A549 (cell line): Measurements from ENCODE around the gene AMZ2.

Experiments used
- BHLHE40 ChIP-seq: IDR thresholded peaks from 2 replicates; pipeline ENCODE4 v1.6.1; 2012; ENCODE audit warnings: low read depth, low read length, inconsistent platforms
- EP300 ChIP-seq, 2 experiments: fragments of >200 bp; sonication (Bioruptor Twin); formaldehyde crosslinking; IDR thresholded peaks; 2 replicates in 1 of 2; 3 replicates in 1 of 2; pipeline ENCODE4 v1.6.1; 2016 to 2017
- KDM1A ChIP-seq: fragments of 200-600 bp; sonication (generic); IDR thresholded peaks from 2 replicates; pipeline ENCODE4 v1.6.1; 2016; ENCODE audit warnings: low read depth, mild to moderate bottlenecking
- MAX ChIP-seq: IDR thresholded peaks from 2 replicates; pipeline ENCODE4 v1.6.1; 2012
- SREBF2 ChIP-seq: fragments of 450-650 bp; IDR thresholded peaks from 2 replicates; pipeline ENCODE4 v1.6.1; 2014; ENCODE audit warnings: mild to moderate bottlenecking, moderate library complexity
- TF ChIP-seq, protein P1 (sequence below): fragments of >200 bp; sonication (Bioruptor Twin); formaldehyde crosslinking; IDR thresholded peaks from 3 replicates; pipeline ENCODE4 v1.5.1; 2016

GRCh38 chr17:68297195-68297594, 49.4 kb downstream of the AMZ2 start:
- TF ChIP-seq EP300 (IDR thresholded peaks at IDR 0.05) (no peak), SREBF2 (no peak), KDM1A (no peak), BHLHE40 (no peak), MAX (no peak)
- TF ChIP-seq, protein P1, sequence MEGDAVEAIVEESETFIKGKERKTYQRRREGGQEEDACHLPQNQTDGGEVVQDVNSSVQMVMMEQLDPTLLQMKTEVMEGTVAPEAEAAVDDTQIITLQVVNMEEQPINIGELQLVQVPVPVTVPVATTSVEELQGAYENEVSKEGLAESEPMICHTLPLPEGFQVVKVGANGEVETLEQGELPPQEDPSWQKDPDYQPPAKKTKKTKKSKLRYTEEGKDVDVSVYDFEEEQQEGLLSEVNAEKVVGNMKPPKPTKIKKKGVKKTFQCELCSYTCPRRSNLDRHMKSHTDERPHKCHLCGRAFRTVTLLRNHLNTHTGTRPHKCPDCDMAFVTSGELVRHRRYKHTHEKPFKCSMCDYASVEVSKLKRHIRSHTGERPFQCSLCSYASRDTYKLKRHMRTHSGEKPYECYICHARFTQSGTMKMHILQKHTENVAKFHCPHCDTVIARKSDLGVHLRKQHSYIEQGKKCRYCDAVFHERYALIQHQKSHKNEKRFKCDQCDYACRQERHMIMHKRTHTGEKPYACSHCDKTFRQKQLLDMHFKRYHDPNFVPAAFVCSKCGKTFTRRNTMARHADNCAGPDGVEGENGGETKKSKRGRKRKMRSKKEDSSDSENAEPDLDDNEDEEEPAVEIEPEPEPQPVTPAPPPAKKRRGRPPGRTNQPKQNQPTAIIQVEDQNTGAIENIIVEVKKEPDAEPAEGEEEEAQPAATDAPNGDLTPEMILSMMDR: no peak
